PC-3 (cell line): ENCODE results near the gene SYMPK.

ENCODE experiments used
- EZH2 ChIP-seq: fragments of 300-600 bp; sonication (generic); IDR thresholded peaks from one replicate; pipeline ENCODE4 v1.6.1; 2017; ENCODE audit warnings: antibody characterized with exemption, mild to moderate bottlenecking, low read length; ENCODE audit not compliant: unreplicated experiment
- EZH2phosphoT487 ChIP-seq: fragments of 300-600 bp; sonication (generic); IDR thresholded peaks from 2 replicates; pipeline ENCODE4 v1.6.1; 2018; ENCODE audit warnings: mild to moderate bottlenecking, antibody characterized with exemption, low read length, borderline replicate concordance
- TF ChIP-seq, protein P1 (sequence below): fragments of 300-600 bp; sonication (generic); conservative IDR thresholded peaks from 2 replicates; pipeline ENCODE4 v1.5.1; 2017; ENCODE audit warnings: antibody characterized with exemption, low read depth, mild to moderate bottlenecking, low read length

GRCh38 chr19:45863335-45863839 lies 440 bp upstream of the SYMPK start:
- TF ChIP-seq, protein P1, sequence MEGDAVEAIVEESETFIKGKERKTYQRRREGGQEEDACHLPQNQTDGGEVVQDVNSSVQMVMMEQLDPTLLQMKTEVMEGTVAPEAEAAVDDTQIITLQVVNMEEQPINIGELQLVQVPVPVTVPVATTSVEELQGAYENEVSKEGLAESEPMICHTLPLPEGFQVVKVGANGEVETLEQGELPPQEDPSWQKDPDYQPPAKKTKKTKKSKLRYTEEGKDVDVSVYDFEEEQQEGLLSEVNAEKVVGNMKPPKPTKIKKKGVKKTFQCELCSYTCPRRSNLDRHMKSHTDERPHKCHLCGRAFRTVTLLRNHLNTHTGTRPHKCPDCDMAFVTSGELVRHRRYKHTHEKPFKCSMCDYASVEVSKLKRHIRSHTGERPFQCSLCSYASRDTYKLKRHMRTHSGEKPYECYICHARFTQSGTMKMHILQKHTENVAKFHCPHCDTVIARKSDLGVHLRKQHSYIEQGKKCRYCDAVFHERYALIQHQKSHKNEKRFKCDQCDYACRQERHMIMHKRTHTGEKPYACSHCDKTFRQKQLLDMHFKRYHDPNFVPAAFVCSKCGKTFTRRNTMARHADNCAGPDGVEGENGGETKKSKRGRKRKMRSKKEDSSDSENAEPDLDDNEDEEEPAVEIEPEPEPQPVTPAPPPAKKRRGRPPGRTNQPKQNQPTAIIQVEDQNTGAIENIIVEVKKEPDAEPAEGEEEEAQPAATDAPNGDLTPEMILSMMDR, result no peak
- TF ChIP-seq EZH2phosphoT487, result no peak
- no peak for TF ChIP-seq EZH2
